HTR-8/SVneo (cell line): ENCODE results near the gene NR4A3.

Source experiments
- DNase-seq: peaks from one replicate; pipeline ENCODE4 v3.0.0; 2011; ENCODE audit warnings: low spot score, mixed read lengths; ENCODE audit not compliant: insufficient read length
- FAIRE-seq: peaks from 2 replicates; lab custom pipeline; 2011; peaks lifted over from hg19 to GRCh38; lab: Jason Lieb, UNC

Gene NR4A3

GRCh38 chr9:99811598-99812383 lies 9.9 kb upstream of the NR4A3 start:
- no peak for FAIRE-seq
- DNase-seq, result no peak

GRCh38 chr9:99813739-99814138 lies 7.9 kb upstream of the NR4A3 start:
- DNase-seq (no peak), FAIRE-seq (no peak)

- FAIRE-seq (no peak), DNase-seq (no peak)
These were observed 7.3 kb upstream of the NR4A3 start for GRCh38 chr9:99814359-99814758.

DNA sequence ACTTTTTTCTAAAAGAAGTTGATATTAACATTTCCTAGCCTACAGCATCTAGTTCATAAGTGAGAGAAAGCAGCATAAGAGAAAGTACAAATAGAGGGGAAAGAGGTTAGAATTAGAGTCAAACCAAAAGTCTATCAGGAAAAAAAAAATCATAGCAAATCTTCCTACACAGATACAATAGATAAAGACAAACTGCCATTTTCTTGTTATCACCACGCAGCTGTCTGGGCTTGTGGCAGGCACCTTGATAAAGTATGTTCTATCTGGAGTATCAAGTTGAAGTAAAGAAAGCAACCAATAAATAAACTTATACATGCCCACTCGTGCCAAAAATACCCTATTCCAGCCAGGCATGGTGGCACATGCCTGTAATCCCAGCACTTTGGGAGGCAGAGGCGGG lies 5.3 kb upstream of the NR4A3 start:
- FAIRE-seq, result no peak
- DNase-seq, result no peak

- FAIRE-seq, result no peak
- no peak for DNase-seq
These were observed 3.2 kb upstream of the NR4A3 start for GRCh38 chr9:99818500-99818899.

GRCh38 chr9:99819123-99819855 lies 2.4 kb upstream of the NR4A3 start:
- no peak for FAIRE-seq
- peak; percentile 60 for DNase-seq

GRCh38 chr9:99819856-99820684 lies 1.6 kb upstream of the NR4A3 start:
- FAIRE-seq, result no peak

GRCh38 chr9:99820685-99821395 lies 845 bp upstream of the NR4A3 start:
- FAIRE-seq, result no peak

More at GRCh38 chr9:99819856-99820684, 1.6 kb upstream of the NR4A3 start:
- peak; percentile 76 for DNase-seq

GRCh38 chr9:99822109-99822805 lies 572 bp downstream of the NR4A3 start:
- no peak for FAIRE-seq
- DNase-seq, result peak; percentile 18

More at GRCh38 chr9:99820685-99821395, 845 bp upstream of the NR4A3 start:
- DNase-seq, result peak; percentile 14

GRCh38 chr9:99822806-99823591 lies 1.3 kb downstream of the NR4A3 start:
- no peak for FAIRE-seq

GRCh38 chr9:99823681-99824377 lies 2.1 kb downstream of the NR4A3 start:
- FAIRE-seq (no peak), DNase-seq (peak; percentile 17)

More at GRCh38 chr9:99822806-99823591, 1.3 kb downstream of the NR4A3 start:
- DNase-seq, result peak; percentile 21

- no peak for FAIRE-seq
- DNase-seq, result peak; percentile 8
These were observed 2.9 kb downstream of the NR4A3 start for GRCh38 chr9:99824378-99825171.

GRCh38 chr9:99825172-99826046 lies 3.7 kb downstream of the NR4A3 start:
- DNase-seq (no peak), FAIRE-seq (no peak)

- no peak for FAIRE-seq
- DNase-seq, result no peak
These were observed 4.9 kb downstream of the NR4A3 start for GRCh38 chr9:99826579-99826978.

GRCh38 chr9:99827244-99827643 lies 5.6 kb downstream of the NR4A3 start:
- DNase-seq, result no peak
- no peak for FAIRE-seq

DNA sequence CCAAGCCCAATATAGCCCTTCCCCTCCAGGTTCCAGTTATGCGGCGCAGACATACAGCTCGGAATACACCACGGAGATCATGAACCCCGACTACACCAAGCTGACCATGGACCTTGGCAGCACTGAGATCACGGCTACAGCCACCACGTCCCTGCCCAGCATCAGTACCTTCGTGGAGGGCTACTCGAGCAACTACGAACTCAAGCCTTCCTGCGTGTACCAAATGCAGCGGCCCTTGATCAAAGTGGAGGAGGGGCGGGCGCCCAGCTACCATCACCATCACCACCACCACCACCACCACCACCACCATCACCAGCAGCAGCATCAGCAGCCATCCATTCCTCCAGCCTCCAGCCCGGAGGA lies 6.3 kb downstream of the NR4A3 start:
- FAIRE-seq (no peak), DNase-seq (no peak)
